ENCODE results near the gene LDLRAD4.

Gene LDLRAD4

GRCh38 chr18:13635046-13635445, 416.5 kb downstream of the LDLRAD4 start:
- H3K9me3 ChIP-seq (ENCODE audit: insufficient read depth, low read length, severe bottlenecking), result peaks cover 18% of the 10 kb centered on the region
- H2AFZ ChIP-seq (ENCODE audit: low read depth, low read length), result no peak overlapping the region
- no peaks in the 10 kb centered on the region for H3K4me1 ChIP-seq (ENCODE audit: insufficient read depth, low read length)
- no peak overlapping the region for H3K4me2 ChIP-seq (ENCODE audit: insufficient read depth, low read length)
- ATAC-seq (ENCODE audit: insufficient read depth, low read depth) (no peak), DNase-seq (no peak)
- H4K20me1 ChIP-seq (ENCODE audit: insufficient read depth, low read length), result peaks cover 55% of the 10 kb centered on the region
- no peaks in the 10 kb centered on the region for H3K27me3 ChIP-seq (ENCODE audit: insufficient read depth, low read length, poor library complexity)
- TF ChIP-seq EZH2 (IDR thresholded peaks at IDR 0.05; ENCODE audit: borderline replicate concordance, low read depth, low read length, severe bottlenecking) (no peak), CTCF (IDR thresholded peaks at IDR 0.05; ENCODE audit: borderline replicate concordance, extremely low read depth, low read length, poor library complexity, severe bottlenecking) (no peak)
- H3K79me2 ChIP-seq (ENCODE audit: insufficient read depth, low read length), result peaks cover 94% of the 10 kb centered on the region
- no peak overlapping the region for H3K27ac ChIP-seq (ENCODE audit: low read length)
- no peak overlapping the region for H3K4me3 ChIP-seq (ENCODE audit: low read depth in 1 of 2, low read length in 2 of 2)
- peaks cover 80% of the 10 kb centered on the region for H3K36me3 ChIP-seq (ENCODE audit: insufficient read depth, low read length)
- no peak overlapping the region for H3K9ac ChIP-seq (ENCODE audit: low read depth, low read length)

GRCh38 chr18:13638719-13639595, 420.4 kb downstream of the LDLRAD4 start:
- H3K27me3 ChIP-seq (ENCODE audit: insufficient read depth, low read length, poor library complexity), result no peaks in the 10 kb centered on the region
- no peak overlapping the region for H2AFZ ChIP-seq (ENCODE audit: low read depth, low read length)
- peaks cover 69% of the 10 kb centered on the region for H4K20me1 ChIP-seq (ENCODE audit: insufficient read depth, low read length)
- ATAC-seq (ENCODE audit: insufficient read depth, low read depth) (no peak), DNase-seq (no peak)
- peaks cover 71% of the 10 kb centered on the region for H3K36me3 ChIP-seq (ENCODE audit: insufficient read depth, low read length)
- no peak overlapping the region for H3K4me3 ChIP-seq (ENCODE audit: low read depth in 1 of 2, low read length in 2 of 2)
- TF ChIP-seq EZH2 (IDR thresholded peaks at IDR 0.05; ENCODE audit: borderline replicate concordance, low read depth, low read length, severe bottlenecking) (no peak), CTCF (IDR thresholded peaks at IDR 0.05; ENCODE audit: borderline replicate concordance, extremely low read depth, low read length, poor library complexity, severe bottlenecking) (no peak)
- no peak overlapping the region for H3K9ac ChIP-seq (ENCODE audit: low read depth, low read length)
- peak overlapping the region; percentile 44 for H3K27ac ChIP-seq (ENCODE audit: low read length)
- H3K9me3 ChIP-seq (ENCODE audit: insufficient read depth, low read length, severe bottlenecking), result no peaks in the 10 kb centered on the region
- peaks cover 82% of the 10 kb centered on the region for H3K79me2 ChIP-seq (ENCODE audit: insufficient read depth, low read length)
- H3K4me1 ChIP-seq (ENCODE audit: insufficient read depth, low read length), result no peaks in the 10 kb centered on the region
- no peak overlapping the region for H3K4me2 ChIP-seq (ENCODE audit: insufficient read depth, low read length)

- Histone ChIP-seq H3K4me2 (ENCODE audit: insufficient read depth, low read length) (no peak overlapping the region), H3K4me3 (ENCODE audit: low read depth in 1 of 2, low read length in 2 of 2) (no peak overlapping the region), H3K9ac (ENCODE audit: low read depth, low read length) (no peak overlapping the region), H3K79me2 (ENCODE audit: insufficient read depth, low read length) (peaks cover 73% of the 10 kb centered on the region), H3K4me1 (ENCODE audit: insufficient read depth, low read length) (no peaks in the 10 kb centered on the region), H3K9me3 (ENCODE audit: insufficient read depth, low read length, severe bottlenecking) (no peaks in the 10 kb centered on the region), H3K36me3 (ENCODE audit: insufficient read depth, low read length) (peaks cover 76% of the 10 kb centered on the region), H3K27me3 (ENCODE audit: insufficient read depth, low read length, poor library complexity) (no peaks in the 10 kb centered on the region), H3K27ac (ENCODE audit: low read length) (no peak overlapping the region), H2AFZ (ENCODE audit: low read depth, low read length) (no peak overlapping the region), H4K20me1 (ENCODE audit: insufficient read depth, low read length) (peaks cover 79% of the 10 kb centered on the region)
- TF ChIP-seq EZH2 (IDR thresholded peaks at IDR 0.05; ENCODE audit: borderline replicate concordance, low read depth, low read length, severe bottlenecking), result no peak
- TF ChIP-seq CTCF (IDR thresholded peaks at IDR 0.05; ENCODE audit: borderline replicate concordance, extremely low read depth, low read length, poor library complexity, severe bottlenecking), result no peak
- no peak for ATAC-seq (ENCODE audit: insufficient read depth, low read depth)
- no peak for DNase-seq
Observed at GRCh38 chr18:13640266-13640860, 421.8 kb downstream of the LDLRAD4 start.

Measured in DND-41 (cell line).